Stimulated activated CD8-positive, alpha-beta memory T cell treated with anti-CD3 and anti-CD28 coated beads, Interleukin-15, amount 100 ng/mL, for 1 hour (primary cell): ENCODE results near the gene GOLGA6A.
"Not testable (repeated sequence)": the region's sequence is repeated elsewhere in the genome, so short reads cannot be mapped to it uniquely, and the experiment has no call there.

Experiments
- DNase-seq: peaks from one replicate; pipeline ENCODE4 v3.0.0-alpha.2; 2020; ENCODE audit warnings: low read depth

GOLGA6A gene

DNA sequence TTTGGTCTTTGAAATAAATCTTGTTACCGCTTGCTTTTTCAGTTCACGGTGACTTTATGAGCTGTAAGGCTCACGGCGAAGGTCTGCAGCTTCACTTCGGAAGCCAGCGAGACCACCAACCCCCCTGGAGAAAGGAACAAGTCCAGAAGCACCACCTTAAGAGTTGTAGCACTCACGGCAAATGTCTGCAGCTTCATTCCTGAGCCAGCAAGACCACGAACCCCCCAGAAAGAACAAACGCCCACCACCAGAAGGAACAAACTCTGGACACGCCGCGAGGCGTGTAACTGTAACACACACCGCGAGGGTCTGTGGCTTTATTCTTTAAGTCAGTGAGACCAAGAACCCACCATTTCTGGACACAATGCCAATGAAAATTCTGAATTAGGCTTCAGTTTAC, 28.8 kb downstream of the GOLGA6A start:
- DNase-seq = no peak

DNA sequence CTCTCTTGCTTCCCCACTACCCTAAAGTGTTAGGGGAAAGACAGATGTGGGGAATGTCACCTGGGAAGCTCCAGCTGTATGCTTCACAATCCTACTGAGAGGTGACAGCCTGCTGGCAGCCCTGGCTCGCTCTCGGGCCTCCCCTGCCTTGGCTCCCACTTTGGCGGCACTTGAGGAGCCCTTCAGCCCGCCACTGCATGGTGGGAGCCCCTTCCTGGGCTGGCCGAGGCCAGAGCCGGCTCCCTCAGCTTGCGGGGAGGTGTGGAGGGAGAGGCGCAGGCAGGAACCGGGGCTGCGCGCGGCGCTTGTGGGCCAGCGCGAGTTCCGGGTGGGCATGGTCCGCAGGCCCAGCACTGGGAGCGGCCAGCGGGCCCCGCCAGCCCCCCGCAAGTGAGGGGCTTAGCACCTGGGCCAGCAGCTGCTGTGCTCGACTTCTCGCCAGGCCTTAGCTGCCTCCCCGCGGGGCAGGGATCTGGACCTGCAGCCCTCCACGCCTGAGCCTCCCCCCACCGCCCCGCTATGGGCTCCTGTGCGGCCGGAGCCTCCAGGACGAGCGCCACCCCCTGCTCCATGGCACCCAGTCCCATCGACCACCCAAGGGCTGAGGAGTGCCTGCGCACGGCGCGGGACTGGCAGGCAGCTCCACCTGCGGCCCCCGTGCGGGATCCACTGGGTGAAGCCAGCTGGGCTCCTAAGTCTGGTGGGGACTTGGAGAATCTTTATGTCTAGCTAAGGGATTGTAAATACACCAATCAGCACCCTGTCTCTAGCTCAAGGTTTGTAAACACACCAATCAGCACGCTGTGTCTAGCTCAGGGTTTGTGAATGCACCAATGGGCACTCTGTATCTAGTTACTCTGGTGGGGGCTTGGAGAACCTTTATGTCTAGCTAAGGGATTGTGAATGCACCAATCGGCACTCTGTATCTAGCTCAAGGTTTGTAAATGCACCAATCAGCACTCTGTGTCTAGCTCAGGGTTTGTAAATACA, 29.8 kb downstream of the GOLGA6A start:
- not testable (repeated sequence) for DNase-seq

DNA sequence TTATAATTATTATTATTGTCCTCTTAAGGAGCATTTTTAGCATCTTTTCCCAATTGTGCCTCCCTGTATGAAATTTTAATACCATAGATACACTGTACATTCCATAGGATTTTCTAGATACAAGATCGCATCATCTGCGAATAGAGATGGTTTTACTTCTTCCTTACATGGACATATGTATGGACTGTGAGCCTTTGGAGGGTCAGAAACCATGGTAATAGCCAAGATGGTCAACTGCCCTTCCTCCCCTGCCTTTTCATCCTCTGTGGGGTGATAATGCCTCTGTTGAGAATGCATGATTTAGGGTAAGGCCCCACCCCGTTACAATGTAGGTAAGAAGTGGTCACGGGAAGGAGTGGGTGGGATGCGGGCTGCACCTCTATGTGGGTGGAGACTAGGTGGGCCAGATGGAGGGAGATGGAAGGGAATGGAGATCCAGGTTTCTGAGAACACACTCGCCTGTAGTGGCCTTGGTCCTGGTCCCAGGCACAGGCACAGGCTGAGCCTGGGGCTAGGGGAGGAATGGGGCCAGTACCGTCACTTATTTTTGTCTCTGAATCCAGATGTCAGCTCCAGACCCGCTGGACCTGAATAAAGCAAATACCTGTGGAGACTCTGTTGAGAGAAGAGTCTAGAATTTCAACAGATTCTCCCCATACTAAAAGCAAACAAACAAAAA, 31.7 kb downstream of the GOLGA6A start:
- DNase-seq = no peak

DNA sequence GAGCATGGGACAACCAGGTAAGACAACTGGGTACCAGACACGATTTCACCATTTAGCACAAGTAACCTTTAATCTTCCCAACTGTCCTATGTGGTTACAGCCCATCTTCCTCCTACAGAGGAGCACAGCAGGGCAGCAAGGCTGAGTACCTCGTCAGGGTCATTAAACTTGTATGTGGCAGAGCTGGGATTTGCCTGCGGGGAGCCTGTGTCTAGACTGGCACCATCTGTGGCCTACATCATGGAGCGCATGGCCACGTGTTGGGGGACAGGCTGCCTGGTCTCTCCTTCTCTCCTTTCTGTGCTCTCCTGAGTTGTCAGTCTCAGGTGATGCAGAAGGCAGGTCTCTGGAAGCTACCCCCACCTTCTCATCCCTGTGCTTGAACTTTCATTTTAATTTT, 32.2 kb downstream of the GOLGA6A start:
- no peak for DNase-seq

DNA sequence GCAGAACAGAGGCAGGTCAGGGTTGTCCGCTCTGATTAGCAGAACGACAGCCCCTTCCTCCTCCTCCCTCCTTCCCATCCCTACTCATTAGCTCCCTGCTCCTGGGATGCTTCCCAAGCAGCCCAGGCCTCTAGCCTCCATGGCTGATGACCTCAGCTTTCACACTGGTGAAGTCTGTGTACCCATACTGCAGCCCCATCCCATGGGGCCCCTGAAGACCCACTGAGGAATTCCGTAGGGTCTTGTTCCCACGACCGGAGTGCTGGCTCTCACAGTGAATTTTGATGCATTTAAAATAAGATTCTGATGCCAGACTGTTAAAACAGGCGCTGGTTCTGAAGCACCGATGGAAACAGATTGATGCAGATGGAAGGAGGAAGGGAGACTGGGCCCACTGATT, 36.1 kb downstream of the GOLGA6A start:
- DNase-seq = no peak

DNA sequence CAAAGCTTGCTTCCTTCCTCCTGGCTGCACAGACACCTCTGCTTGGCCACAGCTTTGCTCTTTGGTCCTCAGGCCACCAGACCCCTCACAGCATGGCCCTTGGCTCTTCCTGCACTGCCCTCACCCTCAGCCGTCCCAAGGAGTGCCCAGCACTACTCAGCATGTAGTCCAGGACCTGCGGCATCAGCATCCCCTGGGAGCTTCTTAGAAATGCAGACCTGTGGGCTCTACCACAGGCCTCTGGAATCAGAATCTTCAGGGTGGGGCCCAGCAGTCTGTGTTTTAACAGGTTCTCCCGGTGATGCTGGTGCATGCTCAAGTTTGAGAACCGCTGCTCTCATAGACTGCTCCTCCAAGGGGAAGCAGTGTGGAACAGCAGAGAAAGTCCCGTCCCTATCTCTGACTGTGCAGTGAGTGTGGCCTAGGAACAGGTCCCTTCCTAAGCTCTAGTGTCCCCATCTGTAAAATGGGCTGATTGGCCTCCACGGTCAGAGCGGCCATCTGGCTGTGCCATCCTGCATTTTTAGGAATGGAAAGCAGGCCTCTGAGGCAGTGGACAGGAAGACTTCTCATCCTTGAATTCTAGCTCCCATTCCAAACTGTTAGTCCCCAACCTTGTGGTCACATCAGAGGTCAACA, 36.6 kb downstream of the GOLGA6A start:
- no peak for DNase-seq

DNA sequence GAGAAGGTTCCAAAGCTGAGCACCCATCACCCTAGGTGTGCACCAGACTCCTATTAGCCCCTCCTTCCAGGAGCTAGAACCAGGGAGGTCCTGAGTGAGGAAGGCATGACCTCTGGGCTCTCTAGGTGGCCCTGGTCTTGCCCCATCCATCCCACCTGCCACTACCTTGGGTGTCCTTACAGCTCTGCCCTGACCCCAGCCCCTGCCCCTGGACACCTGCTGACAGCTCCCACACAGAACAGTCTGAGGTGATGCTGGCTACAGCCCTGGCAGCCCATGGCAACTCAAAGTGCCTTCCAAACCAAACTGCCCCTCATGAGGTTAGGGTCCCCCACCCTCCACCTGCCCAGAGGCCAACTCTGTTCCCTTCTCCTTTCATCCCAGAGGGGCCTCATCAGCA, 37.2 kb downstream of the GOLGA6A start:
- no peak for DNase-seq

DNA sequence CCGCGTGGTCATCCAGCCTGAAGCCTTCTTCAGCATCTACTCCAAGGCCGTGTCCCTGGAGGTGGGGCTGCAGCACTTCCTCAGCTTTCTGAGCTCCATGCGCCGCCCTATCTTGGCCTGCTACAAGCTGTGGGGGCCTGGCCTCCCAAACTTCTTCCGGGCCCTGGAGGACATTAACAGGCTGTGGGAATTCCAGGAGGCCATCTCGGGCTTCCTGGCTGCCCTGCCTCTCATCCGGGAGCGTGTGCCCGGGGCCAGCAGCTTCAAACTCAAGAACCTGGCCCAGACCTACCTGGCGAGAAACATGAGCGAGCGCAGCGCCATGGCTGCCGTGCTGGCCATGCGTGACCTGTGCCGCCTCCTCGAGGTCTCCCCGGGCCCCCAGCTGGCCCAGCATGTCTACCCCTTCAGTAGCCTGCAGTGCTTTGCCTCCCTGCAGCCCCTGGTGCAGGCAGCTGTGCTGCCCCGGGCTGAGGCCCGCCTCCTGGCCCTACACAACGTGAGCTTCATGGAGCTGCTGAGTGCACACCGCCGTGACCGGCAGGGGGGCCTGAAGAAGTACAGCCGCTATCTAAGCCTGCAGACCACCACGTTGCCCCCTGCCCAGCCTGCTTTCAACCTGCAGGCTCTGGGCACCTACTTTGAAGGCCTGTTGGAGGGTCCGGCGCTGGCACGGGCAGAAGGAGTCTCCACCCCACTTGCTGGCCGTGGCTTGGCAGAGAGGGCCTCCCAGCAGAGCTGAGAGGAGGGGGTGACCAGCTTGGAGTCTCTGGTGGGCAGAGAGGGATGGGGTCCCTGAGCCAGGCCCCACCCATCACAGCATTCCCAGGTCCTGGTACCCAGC, 37.9 kb downstream of the GOLGA6A start:
- DNase-seq = no peak

DNA sequence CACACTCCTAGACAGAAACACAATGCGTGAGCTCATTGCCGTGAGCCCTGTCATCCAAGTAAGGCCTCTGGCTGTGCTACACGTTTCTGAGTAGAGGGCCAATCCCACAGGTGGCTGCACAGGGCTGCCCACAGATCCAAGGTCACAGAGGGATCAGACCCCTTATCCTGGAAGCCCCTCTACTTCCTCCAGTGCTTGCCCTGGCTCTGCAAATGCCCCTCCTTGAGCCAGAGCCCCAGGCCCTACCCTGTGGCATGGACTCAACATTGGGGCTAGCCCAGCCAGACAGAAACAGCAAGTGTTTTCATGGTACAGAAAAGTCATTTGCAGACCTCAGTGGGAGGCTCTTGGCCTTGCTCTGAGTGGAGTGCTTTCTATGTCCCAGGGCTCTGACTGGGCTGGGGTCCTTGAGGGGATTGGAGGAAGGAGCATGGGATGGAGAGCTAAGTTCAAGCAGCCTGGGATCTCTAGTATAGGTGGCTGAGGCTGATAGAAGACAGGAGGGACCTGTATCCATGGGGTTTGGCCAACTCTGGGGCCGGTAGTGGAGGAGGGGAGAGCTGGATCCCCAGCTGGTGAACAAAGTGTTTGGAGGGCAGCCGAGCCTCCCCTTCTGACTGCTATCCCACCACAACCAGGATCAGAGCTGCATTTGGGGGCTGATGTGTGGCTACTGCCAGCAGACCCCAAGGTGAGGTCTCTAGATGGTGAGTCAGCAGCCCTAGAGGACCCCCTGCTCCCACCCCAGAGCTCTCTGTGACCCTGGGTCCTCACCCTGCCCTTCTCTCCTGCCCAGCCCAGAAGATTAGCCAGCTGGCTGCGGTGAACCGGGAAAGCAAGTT, 38.7 kb downstream of the GOLGA6A start:
- no peak for DNase-seq

DNA sequence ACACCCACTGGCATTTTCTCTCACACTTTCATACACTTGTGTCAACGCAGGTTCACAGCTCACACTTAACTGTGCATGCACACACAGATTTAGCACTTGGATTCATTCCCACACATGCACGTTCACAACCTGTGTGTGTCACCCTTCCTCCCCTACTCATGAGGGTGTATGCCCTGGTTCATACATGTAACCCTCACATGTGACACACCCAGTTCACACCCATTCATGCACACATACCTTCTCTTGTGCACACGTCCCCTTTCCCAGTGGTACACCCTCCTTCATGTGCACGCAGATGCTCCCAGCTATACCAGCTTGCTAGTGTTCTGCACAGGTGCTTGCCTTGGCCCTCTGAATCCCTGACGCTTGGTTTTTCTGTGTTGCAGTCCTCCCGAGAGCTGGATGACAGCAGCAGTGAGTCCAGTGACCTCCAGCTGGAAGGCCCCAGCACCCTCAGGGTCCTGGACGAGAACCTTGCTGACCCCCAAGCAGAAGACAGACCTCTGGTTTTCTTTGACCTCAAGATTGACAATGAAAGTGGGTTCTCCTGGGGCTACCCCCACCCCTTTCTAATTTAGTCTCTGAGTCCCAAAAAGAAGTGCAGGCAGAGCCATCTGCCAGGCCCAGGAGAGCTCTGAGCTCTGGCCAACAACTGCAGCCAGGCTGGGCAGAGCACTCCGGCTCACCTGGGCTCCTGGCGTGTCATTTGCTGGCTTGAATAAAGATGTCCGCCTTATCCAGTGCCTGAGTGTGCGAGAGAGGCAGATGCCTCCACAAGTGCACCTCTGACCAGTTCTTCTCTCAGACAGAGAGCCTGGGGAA, 39.5 kb downstream of the GOLGA6A start:
- no peak for DNase-seq

DNA sequence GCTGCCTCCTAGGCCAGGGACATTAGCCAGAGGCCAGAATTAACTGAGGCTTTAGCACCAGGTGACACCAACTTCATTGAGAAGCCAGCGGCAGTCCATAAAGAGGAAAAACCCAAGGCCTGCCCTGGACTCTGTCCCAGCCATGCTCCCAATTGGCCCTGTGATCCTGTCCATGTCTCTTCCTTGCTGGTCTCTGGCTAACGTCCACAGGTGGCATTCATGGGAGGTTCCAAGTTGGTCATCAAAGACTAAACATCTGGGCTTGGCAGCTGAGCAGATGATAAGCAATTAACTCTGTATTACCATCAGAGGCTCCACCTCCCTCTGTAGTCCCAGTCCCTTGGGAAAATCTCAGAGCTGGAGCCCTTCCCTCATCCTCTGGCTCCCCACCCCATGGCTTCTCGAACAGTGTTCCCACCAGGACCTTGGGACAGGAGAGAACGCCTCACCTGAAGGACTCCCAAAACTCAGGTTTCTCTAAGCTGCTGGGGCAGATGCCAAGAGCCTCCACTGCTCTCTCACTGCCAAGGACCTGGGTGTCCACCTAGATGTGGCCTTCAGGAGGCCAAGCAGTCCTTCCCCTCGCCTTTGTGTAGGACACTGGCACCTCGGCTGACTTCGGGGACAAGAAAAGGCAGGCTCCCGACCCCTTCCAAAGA, 40.4 kb downstream of the GOLGA6A start:
- DNase-seq = no peak

DNA sequence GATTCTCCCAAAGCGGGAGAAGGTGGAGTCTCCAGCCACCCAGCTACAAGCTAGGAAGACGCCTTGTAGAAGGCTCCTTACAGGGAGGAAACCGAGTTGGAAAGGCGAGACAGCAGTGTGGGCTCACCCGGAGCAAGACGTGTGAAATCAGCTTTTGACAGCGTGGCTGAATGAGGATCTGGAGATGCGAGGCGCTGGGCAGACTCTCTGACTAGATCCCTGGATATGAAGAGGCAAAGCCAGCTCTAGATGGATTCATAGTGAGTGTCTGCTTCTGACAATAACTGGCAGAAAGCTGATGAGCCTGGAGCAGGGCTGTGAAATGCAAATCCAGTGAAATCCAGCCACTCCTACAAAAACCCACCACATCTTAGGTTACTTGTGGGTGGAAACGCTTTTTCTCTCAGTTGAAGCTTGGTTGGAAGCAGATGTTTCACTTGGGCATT, 41.0 kb downstream of the GOLGA6A start:
- DNase-seq = no peak

DNA sequence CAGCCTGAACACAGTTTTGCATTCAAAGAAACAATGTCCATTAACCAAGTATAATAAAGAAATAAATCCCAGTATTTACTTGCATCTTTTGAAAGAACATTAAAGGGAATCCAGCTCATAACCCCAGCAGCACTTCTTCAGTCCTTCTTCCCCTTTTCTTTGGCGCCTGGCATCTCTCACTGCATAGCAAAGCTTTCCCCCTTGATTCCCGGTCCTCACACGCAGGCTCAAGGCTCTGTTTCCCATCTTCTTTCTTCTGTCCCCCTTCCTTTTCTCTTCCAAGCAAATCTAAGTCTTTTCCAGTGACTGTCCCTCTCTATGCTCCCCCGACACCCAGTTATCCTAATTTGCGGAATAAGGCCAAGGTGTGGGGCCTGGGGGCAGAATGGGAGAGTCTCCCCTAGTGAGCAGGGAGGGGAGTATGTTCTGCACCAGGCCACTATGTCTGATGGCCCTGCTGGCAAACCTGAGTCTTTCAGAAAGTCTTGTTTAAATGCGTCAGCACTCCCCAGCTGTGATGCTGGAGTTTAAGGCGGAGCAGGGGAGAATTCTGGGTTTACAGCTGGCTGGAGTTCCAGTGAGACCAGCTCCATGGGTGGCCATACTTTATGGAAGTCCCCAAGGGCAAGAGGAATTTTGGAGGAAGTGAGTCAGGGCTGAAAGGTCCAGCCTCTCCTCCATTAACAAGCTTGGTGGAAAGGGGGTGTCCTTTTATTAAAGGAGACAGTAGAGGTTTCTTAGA, 42.1 kb downstream of the GOLGA6A start:
- DNase-seq = no peak

DNA sequence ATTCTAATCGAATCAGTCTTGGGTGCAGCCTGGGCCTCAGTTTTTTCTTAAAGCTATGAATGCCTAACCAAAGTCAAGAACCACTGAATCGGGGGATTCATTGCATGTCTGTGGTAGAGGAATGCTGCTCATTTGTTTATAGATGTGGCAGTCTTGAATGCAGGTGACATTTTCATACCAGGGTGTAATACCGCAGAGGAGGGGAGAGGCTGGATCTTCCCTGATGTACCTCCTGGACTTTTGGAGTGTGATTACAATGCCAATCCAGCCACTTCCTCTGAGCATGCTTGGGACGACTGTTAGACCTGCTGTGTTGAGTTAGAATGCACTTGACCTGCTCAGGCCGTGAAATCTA, 42.7 kb downstream of the GOLGA6A start:
- DNase-seq = no peak

DNA sequence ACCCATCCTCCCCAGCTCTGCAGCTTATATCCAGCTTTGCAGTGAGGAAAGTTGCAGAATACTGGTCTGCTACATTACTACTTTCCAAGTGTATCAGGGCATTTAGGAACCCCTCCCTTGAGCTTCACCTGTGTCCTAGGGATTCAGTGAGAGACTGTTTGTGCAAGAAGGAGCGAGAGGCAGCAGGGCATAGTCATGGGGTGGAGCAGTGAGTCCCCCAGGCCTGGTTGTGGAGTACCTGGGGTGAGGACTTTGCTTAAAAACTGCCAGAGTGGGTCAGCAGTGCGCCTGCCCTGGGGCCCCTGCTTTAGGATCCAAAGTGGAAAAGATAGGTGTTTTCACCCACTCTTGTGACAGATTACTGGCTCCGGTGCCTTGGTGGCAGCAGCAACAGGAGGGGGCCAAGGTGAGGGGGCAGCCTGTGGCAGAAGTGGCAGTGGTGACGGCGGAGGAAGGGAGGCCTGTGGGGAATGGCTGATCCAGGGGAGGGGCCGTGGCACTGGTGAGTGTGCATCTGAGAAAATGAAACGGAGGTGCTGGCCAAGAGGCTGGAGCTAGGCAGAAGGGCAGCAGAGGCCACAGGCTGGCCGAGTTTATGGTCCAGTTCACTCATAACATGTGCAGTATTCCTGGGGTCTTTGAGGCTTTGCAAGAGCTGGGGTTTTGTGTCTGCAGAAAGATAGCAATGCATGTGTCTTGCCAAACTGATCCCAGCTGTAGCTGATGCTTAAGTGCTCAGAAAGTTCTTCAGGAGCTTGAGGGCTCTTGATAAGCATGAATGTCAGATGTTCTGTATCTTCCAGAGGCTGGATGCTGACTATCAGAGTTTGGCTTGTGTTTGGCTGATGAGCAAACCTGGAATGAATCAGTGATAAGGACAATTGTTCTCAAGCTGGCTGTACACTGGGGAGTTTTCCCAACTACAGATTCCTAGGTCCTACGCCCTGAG, 43.4 kb downstream of the GOLGA6A start:
- no peak for DNase-seq

DNA sequence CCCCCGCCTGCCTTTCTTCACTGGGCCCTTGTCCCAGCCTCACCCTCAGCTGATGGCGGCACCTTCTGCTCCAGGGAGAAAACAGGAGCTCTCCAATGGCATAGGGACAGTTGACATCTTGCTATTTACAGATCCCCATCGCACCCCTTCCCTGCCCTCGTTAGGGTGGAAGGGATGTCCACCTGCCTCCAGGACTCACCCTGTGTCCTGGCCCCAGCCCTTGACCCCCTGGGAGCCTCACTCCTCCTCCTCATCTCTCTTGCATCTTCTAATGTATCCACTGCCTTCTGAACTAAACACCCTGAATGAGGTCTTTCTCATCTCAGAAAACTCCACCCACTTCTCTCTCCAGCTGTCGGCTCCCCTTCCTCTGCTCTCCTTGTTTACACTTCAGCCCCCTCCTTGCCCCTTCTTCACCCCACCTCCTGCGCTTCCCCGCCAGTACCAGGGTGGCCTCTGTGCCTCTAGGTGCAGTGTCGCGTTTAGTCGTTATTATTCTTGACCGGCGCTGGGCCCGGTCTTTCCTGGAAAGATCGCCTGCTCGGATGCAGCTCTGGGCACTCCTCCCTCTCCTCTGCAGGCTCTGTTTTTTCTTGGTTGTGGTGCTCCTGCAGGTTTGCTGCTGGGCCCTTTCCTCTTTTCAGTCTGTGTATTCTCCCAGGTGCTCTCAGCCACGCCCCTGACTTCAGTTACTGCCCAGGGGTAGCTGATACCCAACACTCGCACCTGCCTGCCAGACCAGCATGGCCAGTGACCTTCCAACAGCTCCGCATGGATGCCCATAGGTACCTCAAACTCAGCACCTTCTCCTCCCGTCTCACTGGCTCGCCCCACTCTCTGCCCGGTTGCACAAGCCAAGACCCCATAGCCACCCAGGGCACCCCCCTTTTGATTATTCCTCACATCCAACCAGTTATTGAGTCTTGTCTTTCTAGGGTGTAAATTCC, 44.9 kb downstream of the GOLGA6A start:
- no peak for DNase-seq
